ENCODE results near the gene SPEM1.

Gene SPEM1

GRCh38 chr17:7382901-7383300 lies 37.2 kb upstream of the SPEM1 start:
- no peak overlapping the region for H3K27ac ChIP-seq (ENCODE audit: insufficient read depth in 1 of 2, low read depth in 1 of 2, low read length in 2 of 2, poor library complexity in 1 of 2, severe bottlenecking in 2 of 2)
- H3K27me3 ChIP-seq (replicated peaks in 2 of 5; ENCODE audit: control insufficient read depth in 4 of 5, insufficient read depth in 5 of 5, low read length in 4 of 5): peaks cover 2 to 38% (median 23%) of the 10 kb centered on the region in 5 experiments
- peaks cover 0 to 31% (median 18%) of the 10 kb centered on the region in 4 experiments for H3K4me1 ChIP-seq (ENCODE audit: control extremely low read depth in 1 of 4, control insufficient read depth in 4 of 4, insufficient read depth in 4 of 4, low read length in 3 of 4)
- ChIA-PET POLR2A (no interaction called here), CTCF (interaction anchor here (0.9 to 1.9 kb wide), 3 partner anchors 8 to 54 kb away, joined by 3 to 5 read pairs (median 5); no protein-coding TSS in a partner anchor)
- no peak for DNase-seq
- H3K36me3 ChIP-seq (ENCODE audit: control insufficient read depth in 4 of 4, insufficient read depth in 4 of 4, low read length in 3 of 4): peaks cover 0 to 2% (median 0%) of the 10 kb centered on the region in 4 experiments
- WGBS (ENCODE audit: insufficient coverage): 98% methylated on average over 10 of the region's 10 CpGs
- H3K4me3 ChIP-seq (ENCODE audit: control insufficient read depth in 1 of 7, extremely low read depth in 1 of 7, insufficient read depth in 4 of 7, low read depth in 2 of 7, low read length in 6 of 7): no peak overlapping the region
- H3K9me3 ChIP-seq (ENCODE audit: control extremely low read depth in 1 of 5, control insufficient read depth in 4 of 5, insufficient read depth in 2 of 5, low read depth in 1 of 5, low read length in 4 of 5): peaks cover 0 to 11% (median 3%) of the 10 kb centered on the region in 5 experiments

- DNase-seq: no peak
- peaks cover 2 to 38% (median 23%) of the 10 kb centered on the region in 5 experiments for H3K27me3 ChIP-seq (replicated peaks in 2 of 5; ENCODE audit: control insufficient read depth in 4 of 5, insufficient read depth in 5 of 5, low read length in 4 of 5)
- H3K27ac ChIP-seq (ENCODE audit: insufficient read depth in 1 of 2, low read depth in 1 of 2, low read length in 2 of 2, poor library complexity in 1 of 2, severe bottlenecking in 2 of 2): no peak overlapping the region
- peaks cover 0 to 11% (median 3%) of the 10 kb centered on the region in 5 experiments for H3K9me3 ChIP-seq (ENCODE audit: control extremely low read depth in 1 of 5, control insufficient read depth in 4 of 5, insufficient read depth in 2 of 5, low read depth in 1 of 5, low read length in 4 of 5)
- CTCF ChIA-PET: interaction anchor here (1.9 kb wide), 2 partner anchors 28 to 54 kb away, joined by 5 read pairs; no protein-coding TSS in a partner anchor
- peaks cover 0 to 31% (median 18%) of the 10 kb centered on the region in 4 experiments for H3K4me1 ChIP-seq (ENCODE audit: control extremely low read depth in 1 of 4, control insufficient read depth in 4 of 4, insufficient read depth in 4 of 4, low read length in 3 of 4)
- 92% methylated on average over 10 of the region's 11 CpGs for WGBS (ENCODE audit: insufficient coverage)
- H3K4me3 ChIP-seq (ENCODE audit: control insufficient read depth in 1 of 7, extremely low read depth in 1 of 7, insufficient read depth in 4 of 7, low read depth in 2 of 7, low read length in 6 of 7): peak overlapping the region in 3 of 7 experiments; percentile 67 to 81 (median 70)
- peaks cover 0 to 2% (median 0%) of the 10 kb centered on the region in 4 experiments for H3K36me3 ChIP-seq (ENCODE audit: control insufficient read depth in 4 of 4, insufficient read depth in 4 of 4, low read length in 3 of 4)
- POLR2A ChIA-PET: interaction anchor here (0.5 kb wide), 1 partner anchor 266 kb away, joined by 4 read pairs; no protein-coding TSS in a partner anchor
These were observed 36.8 kb upstream of the SPEM1 start for GRCh38 chr17:7383371-7383741.

GRCh38 chr17:7383742-7384488 lies 36.2 kb upstream of the SPEM1 start:
- Histone ChIP-seq H3K4me3 (ENCODE audit: control insufficient read depth in 1 of 7, extremely low read depth in 1 of 7, insufficient read depth in 4 of 7, low read depth in 2 of 7, low read length in 6 of 7) (peak overlapping the region; percentile 48 to 81 (median 57)), H3K9me3 (ENCODE audit: control extremely low read depth in 1 of 5, control insufficient read depth in 4 of 5, insufficient read depth in 2 of 5, low read depth in 1 of 5, low read length in 4 of 5) (peaks cover 0 to 11% (median 3%) of the 10 kb centered on the region in 5 experiments), H3K27ac (ENCODE audit: insufficient read depth in 1 of 2, low read depth in 1 of 2, low read length in 2 of 2, poor library complexity in 1 of 2, severe bottlenecking in 2 of 2) (no peak overlapping the region), H3K4me1 (ENCODE audit: control extremely low read depth in 1 of 4, control insufficient read depth in 4 of 4, insufficient read depth in 4 of 4, low read length in 3 of 4) (peaks cover 0 to 31% (median 18%) of the 10 kb centered on the region in 4 experiments), H3K36me3 (ENCODE audit: control insufficient read depth in 4 of 4, insufficient read depth in 4 of 4, low read length in 3 of 4) (peaks cover 0 to 5% (median 2%) of the 10 kb centered on the region in 4 experiments), H3K27me3 (replicated peaks in 2 of 5; ENCODE audit: control insufficient read depth in 4 of 5, insufficient read depth in 5 of 5, low read length in 4 of 5) (peaks cover 2 to 38% (median 23%) of the 10 kb centered on the region in 5 experiments)
- ChIA-PET POLR2A (interaction anchor here (0.5 to 1.1 kb wide), 2 partner anchors 28 to 265 kb away, joined by 4 read pairs; no protein-coding TSS in a partner anchor), CTCF (interaction anchor here (1.2 to 1.9 kb wide), 3 partner anchors 11 to 53 kb away, joined by 4 to 5 read pairs (median 5); no protein-coding TSS in a partner anchor)
- 13% methylated on average over 62 of the region's 65 CpGs for WGBS (ENCODE audit: insufficient coverage)
- DNase-seq: peak; percentile 53 to 76 (median 70)

- 53% methylated on average over 22 of the region's 23 CpGs for WGBS (ENCODE audit: insufficient coverage)
- no peak overlapping the region for H3K27ac ChIP-seq (ENCODE audit: insufficient read depth in 1 of 2, low read depth in 1 of 2, low read length in 2 of 2, poor library complexity in 1 of 2, severe bottlenecking in 2 of 2)
These were observed 35.5 kb upstream of the SPEM1 start for GRCh38 chr17:7384489-7385081.

GRCh38 chr17:7388856-7389255 lies 31.3 kb upstream of the SPEM1 start:
- Histone ChIP-seq H3K4me1 (ENCODE audit: control extremely low read depth in 1 of 4, control insufficient read depth in 4 of 4, insufficient read depth in 4 of 4, low read length in 3 of 4) (peaks cover 0 to 14% (median 12%) of the 10 kb centered on the region in 4 experiments), H3K27ac (ENCODE audit: insufficient read depth in 1 of 2, low read depth in 1 of 2, low read length in 2 of 2, poor library complexity in 1 of 2, severe bottlenecking in 2 of 2) (no peak overlapping the region), H3K36me3 (ENCODE audit: control insufficient read depth in 4 of 4, insufficient read depth in 4 of 4, low read length in 3 of 4) (peaks cover 0 to 20% (median 7%) of the 10 kb centered on the region in 4 experiments), H3K4me3 (ENCODE audit: control insufficient read depth in 1 of 7, extremely low read depth in 1 of 7, insufficient read depth in 4 of 7, low read depth in 2 of 7, low read length in 6 of 7) (no peak overlapping the region), H3K9me3 (ENCODE audit: control extremely low read depth in 1 of 5, control insufficient read depth in 4 of 5, insufficient read depth in 2 of 5, low read depth in 1 of 5, low read length in 4 of 5) (no peaks in the 10 kb centered on the region), H3K27me3 (replicated peaks in 2 of 5; ENCODE audit: control insufficient read depth in 4 of 5, insufficient read depth in 5 of 5, low read length in 4 of 5) (peaks cover 0 to 5% (median 0%) of the 10 kb centered on the region in 5 experiments)
- POLR2A ChIA-PET: no interaction called here
- CTCF ChIA-PET: interaction anchor here (1.7 kb wide), 1 partner anchor 19 kb away, joined by 3 read pairs; the partner anchor contains the start of gene NLGN2
- DNase-seq: no peak
- 97% methylated on average over 9 of the region's 10 CpGs for WGBS (ENCODE audit: insufficient coverage)

More at GRCh38 chr17:7384489-7385081, 35.5 kb upstream of the SPEM1 start:
- ChIA-PET CTCF (interaction anchor here (1.2 to 1.9 kb wide), 2 partner anchors 12 to 52 kb away, joined by 4 to 5 read pairs; no protein-coding TSS in a partner anchor), POLR2A (interaction anchor here (0.7 to 1.1 kb wide), 2 partner anchors 18 to 29 kb away, joined by 3 to 4 read pairs; no protein-coding TSS in a partner anchor)
- peak overlapping the region in 6 of 7 experiments; percentile 48 to 81 (median 62) for H3K4me3 ChIP-seq (ENCODE audit: control insufficient read depth in 1 of 7, extremely low read depth in 1 of 7, insufficient read depth in 4 of 7, low read depth in 2 of 7, low read length in 6 of 7)
- DNase-seq: no peak
- H3K27me3 ChIP-seq (replicated peaks in 2 of 5; ENCODE audit: control insufficient read depth in 4 of 5, insufficient read depth in 5 of 5, low read length in 4 of 5): peaks cover under 1 to 38% (median 23%) of the 10 kb centered on the region in 5 experiments
- peaks cover 0 to 31% (median 18%) of the 10 kb centered on the region in 4 experiments for H3K4me1 ChIP-seq (ENCODE audit: control extremely low read depth in 1 of 4, control insufficient read depth in 4 of 4, insufficient read depth in 4 of 4, low read length in 3 of 4)
- peaks cover 0 to 10% (median 5%) of the 10 kb centered on the region in 4 experiments for H3K36me3 ChIP-seq (ENCODE audit: control insufficient read depth in 4 of 4, insufficient read depth in 4 of 4, low read length in 3 of 4)
- H3K9me3 ChIP-seq (ENCODE audit: control extremely low read depth in 1 of 5, control insufficient read depth in 4 of 5, insufficient read depth in 2 of 5, low read depth in 1 of 5, low read length in 4 of 5): peaks cover 0 to 6% (median 0%) of the 10 kb centered on the region in 5 experiments

GRCh38 chr17:7389924-7390910 lies 29.9 kb upstream of the SPEM1 start:
- Histone ChIP-seq H3K27ac (ENCODE audit: insufficient read depth in 1 of 2, low read depth in 1 of 2, low read length in 2 of 2, poor library complexity in 1 of 2, severe bottlenecking in 2 of 2) (no peak overlapping the region), H3K4me3 (ENCODE audit: control insufficient read depth in 1 of 7, extremely low read depth in 1 of 7, insufficient read depth in 4 of 7, low read depth in 2 of 7, low read length in 6 of 7) (no peak overlapping the region), H3K36me3 (ENCODE audit: control insufficient read depth in 4 of 4, insufficient read depth in 4 of 4, low read length in 3 of 4) (peaks cover 0 to 20% (median 7%) of the 10 kb centered on the region in 4 experiments), H3K9me3 (ENCODE audit: control extremely low read depth in 1 of 5, control insufficient read depth in 4 of 5, insufficient read depth in 2 of 5, low read depth in 1 of 5, low read length in 4 of 5) (no peaks in the 10 kb centered on the region), H3K27me3 (replicated peaks in 2 of 5; ENCODE audit: control insufficient read depth in 4 of 5, insufficient read depth in 5 of 5, low read length in 4 of 5) (no peaks in the 10 kb centered on the region), H3K4me1 (ENCODE audit: control extremely low read depth in 1 of 4, control insufficient read depth in 4 of 4, insufficient read depth in 4 of 4, low read length in 3 of 4) (peaks cover 0 to 19% (median 15%) of the 10 kb centered on the region in 4 experiments)
- 94% methylated on average over 9 of the region's 19 CpGs for WGBS (ENCODE audit: insufficient coverage)
- DNase-seq: no peak
- ChIA-PET CTCF (no interaction called here), POLR2A (no interaction called here)
